Trophoblast cell (in vitro differentiated cells and primary cell): ENCODE measurements around the gene HNMT.

Experiments used
- DNase-seq, 2 donors: peaks; one replicate each; pipeline ENCODE4 v3.0.0-alpha.2; 2016
- H2AFZ ChIP-seq: 2 replicates; pipeline ENCODE4 v1.6.1; 2013; ENCODE audit warnings: low read length, moderate library complexity, mild to moderate bottlenecking; ENCODE audit not compliant: insufficient read depth, poor library complexity
- H2AK5ac ChIP-seq: 2 replicates; pipeline ENCODE4 v1.6.1; 2013; ENCODE audit warnings: mild to moderate bottlenecking, low read length
- H2BK120ac ChIP-seq: 2 replicates; pipeline ENCODE4 v1.6.1; 2013; ENCODE audit warnings: low read length, mild to moderate bottlenecking, moderate library complexity; ENCODE audit not compliant: insufficient read depth, poor library complexity
- H2BK12ac ChIP-seq: 2 replicates; pipeline ENCODE4 v1.6.1; 2013; ENCODE audit warnings: mild to moderate bottlenecking, low read length, moderate library complexity
- H2BK5ac ChIP-seq: 2 replicates; pipeline ENCODE4 v1.6.1; 2013; ENCODE audit warnings: low read length, low read depth, moderate library complexity, mild to moderate bottlenecking; ENCODE audit not compliant: poor library complexity
- H3K14ac ChIP-seq: 2 replicates; pipeline ENCODE4 v1.6.1; 2013; ENCODE audit warnings: mild to moderate bottlenecking, low read length
- H3K18ac ChIP-seq: 2 replicates; pipeline ENCODE4 v1.6.1; 2013; ENCODE audit warnings: mild to moderate bottlenecking, low read length
- H3K23ac ChIP-seq: 2 replicates; pipeline ENCODE4 v1.6.1; 2013; ENCODE audit warnings: low read length
- H3K27ac ChIP-seq: 2 replicates; pipeline ENCODE4 v1.5.1; 2013; ENCODE audit warnings: low read depth, mild to moderate bottlenecking, inconsistent platforms, low read length, moderate library complexity
- H3K27me3 ChIP-seq: 2 replicates; pipeline ENCODE4 v1.6.1; 2013; ENCODE audit warnings: inconsistent platforms, mild to moderate bottlenecking, low read length, moderate library complexity; ENCODE audit not compliant: insufficient read depth
- H3K36me3 ChIP-seq, 2 experiments: 1 replicate in 1 of 2; 2 replicates in 1 of 2; pipeline ENCODE4 v1.6.1; 2013; ENCODE audit warnings: low read length in 2 of 2, mild to moderate bottlenecking in 2 of 2, moderate library complexity in 1 of 2; ENCODE audit not compliant: insufficient read depth in 2 of 2, control insufficient read depth in 1 of 2
- H3K4ac ChIP-seq: 2 replicates; pipeline ENCODE4 v1.6.1; 2013; ENCODE audit warnings: low read depth, mild to moderate bottlenecking, low read length, moderate library complexity
- H3K4me1 ChIP-seq, 2 experiments: 1 replicate in 1 of 2; 2 replicates in 1 of 2; pipeline ENCODE4 v1.6.1; 2013; ENCODE audit warnings: low read length in 2 of 2, mild to moderate bottlenecking in 2 of 2, moderate library complexity in 1 of 2; ENCODE audit not compliant: insufficient read depth in 2 of 2, control insufficient read depth in 1 of 2
- H3K4me2 ChIP-seq: 2 replicates; pipeline ENCODE4 v1.6.1; 2013; ENCODE audit warnings: inconsistent platforms, mild to moderate bottlenecking, low read length, moderate library complexity
- H3K4me3 ChIP-seq: 2 replicates; pipeline ENCODE4 v1.5.1; 2013; ENCODE audit warnings: mild to moderate bottlenecking, low read depth, low read length, inconsistent platforms
- H3K79me1 ChIP-seq: one replicate; pipeline ENCODE4 v1.6.1; 2013; ENCODE audit warnings: low read length
- H3K79me2 ChIP-seq: 2 replicates; pipeline ENCODE4 v1.6.1; 2013; ENCODE audit warnings: low read length, mild to moderate bottlenecking; ENCODE audit not compliant: control insufficient read depth, insufficient read depth, poor library complexity
- H3K9ac ChIP-seq: 2 replicates; pipeline ENCODE4 v1.6.1; 2013; ENCODE audit warnings: mild to moderate bottlenecking, low read length
- H3K9me3 ChIP-seq: 2 replicates; pipeline ENCODE4 v1.6.1; 2013; ENCODE audit warnings: low read depth, mild to moderate bottlenecking, control low read depth, inconsistent platforms, low read length; ENCODE audit not compliant: insufficient read depth
- H4K12ac ChIP-seq: 2 replicates; pipeline ENCODE4 v1.6.1; 2013; ENCODE audit warnings: low read depth, mild to moderate bottlenecking, low read length, moderate library complexity
- H4K8ac ChIP-seq: 2 replicates; pipeline ENCODE4 v1.6.1; 2013; ENCODE audit warnings: low read depth, mild to moderate bottlenecking, low read length, moderate library complexity
- H4K91ac ChIP-seq: one replicate; pipeline ENCODE4 v1.6.1; 2013; ENCODE audit warnings: low read depth, mild to moderate bottlenecking, low read length, moderate library complexity
- WGBS: extraction: QIAGEN DNeasy Blood & Tissue Kit; methylation state at CpG from one replicate; pipeline ENCODE4 v1.1.7; 2013; ENCODE audit warnings: missing lambda C conversion rate; ENCODE audit not compliant: insufficient read length, insufficient coverage; ENCODE audit errors: extremely low coverage; 5-methylcytosine and 5-hydroxymethylcytosine counted together

The HNMT gene

DNA sequence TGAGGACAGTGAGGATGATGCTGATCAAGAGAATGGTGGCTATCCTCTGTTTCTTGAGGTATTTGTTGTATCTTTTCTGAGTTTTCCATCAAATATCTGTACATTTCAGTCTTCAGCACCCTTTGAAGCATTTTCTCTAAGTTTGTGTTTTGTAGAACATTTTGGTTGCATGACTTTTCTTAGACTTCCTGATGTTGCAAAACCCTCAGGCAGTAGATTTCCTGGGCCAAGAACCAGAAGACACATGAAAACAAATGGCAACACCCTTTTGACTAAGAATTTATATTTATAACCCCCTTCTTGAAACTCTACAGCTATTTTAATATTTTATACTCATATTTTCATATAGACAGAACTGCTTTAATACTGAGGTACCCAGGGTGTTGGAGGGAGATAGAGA, 16.2 kb downstream of the HNMT start:
- H3K4me2 ChIP-seq = no peak overlapping the region
- no peaks in the 10 kb centered on the region for H3K79me2 ChIP-seq
- H3K36me3 ChIP-seq = peaks cover 0 to 2% of the 10 kb centered on the region in 2 experiments
- no peak overlapping the region for H3K14ac ChIP-seq
- H4K12ac ChIP-seq = no peak overlapping the region
- H2AK5ac ChIP-seq = no peak overlapping the region
- no peak overlapping the region for H3K9ac ChIP-seq
- H3K79me1 ChIP-seq = peaks cover 6% of the 10 kb centered on the region
- no peak overlapping the region for H3K18ac ChIP-seq
- H4K8ac ChIP-seq = no peak overlapping the region
- H2BK12ac ChIP-seq = no peak overlapping the region
- H3K27me3 ChIP-seq = no peaks in the 10 kb centered on the region
- no peak for DNase-seq
- no peak overlapping the region for H2BK120ac ChIP-seq
- H3K4ac ChIP-seq = no peak overlapping the region
- H3K27ac ChIP-seq = no peak overlapping the region
- H3K4me3 ChIP-seq = no peak overlapping the region
- H2AFZ ChIP-seq = no peak overlapping the region
- no peak overlapping the region for H3K23ac ChIP-seq
- no peaks in the 10 kb centered on the region for H3K9me3 ChIP-seq
- H2BK5ac ChIP-seq = no peak overlapping the region
- H4K91ac ChIP-seq = no peak overlapping the region
- H3K4me1 ChIP-seq = peaks cover 3 to 7% of the 10 kb centered on the region in 2 experiments

DNA sequence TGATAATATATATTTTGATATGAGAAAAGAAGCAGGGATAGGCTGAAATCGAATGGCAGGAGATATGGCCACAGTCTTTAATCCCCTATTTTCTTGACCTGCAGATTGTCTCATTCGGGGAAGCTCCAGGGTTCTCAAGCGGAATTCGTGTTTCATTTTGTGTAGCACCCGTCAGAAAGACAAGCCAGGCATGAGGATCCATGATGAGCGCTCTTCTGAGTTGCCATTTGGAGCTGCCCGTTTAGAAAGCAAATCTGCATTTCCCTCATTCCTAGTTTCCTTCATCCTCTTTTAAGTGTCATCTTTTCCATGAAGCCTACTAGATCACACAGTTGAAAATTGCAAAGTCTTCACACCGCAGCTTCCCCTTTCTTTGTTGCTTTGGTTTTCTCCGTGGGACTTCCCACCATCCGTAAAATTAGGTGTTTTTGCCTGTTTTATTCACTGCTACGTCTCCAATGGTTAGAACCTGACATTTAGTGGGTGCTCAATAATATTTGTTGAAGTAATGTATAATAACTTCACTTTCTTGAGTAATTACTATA, 16.9 kb downstream of the HNMT start:
- H2BK5ac ChIP-seq = no peak overlapping the region
- no peak overlapping the region for H2BK120ac ChIP-seq
- H4K8ac ChIP-seq = no peak overlapping the region
- H2AFZ ChIP-seq = no peak overlapping the region
- peaks cover 0 to 3% of the 10 kb centered on the region in 2 experiments for H3K4me1 ChIP-seq
- no peak overlapping the region for H3K27ac ChIP-seq
- H3K79me1 ChIP-seq = peaks cover 3% of the 10 kb centered on the region
- H2BK12ac ChIP-seq = no peak overlapping the region
- peak in 1 of 2 donors; percentile 27 for DNase-seq
- no peak overlapping the region for H3K4ac ChIP-seq
- no peak overlapping the region for H3K14ac ChIP-seq
- no peak overlapping the region for H4K12ac ChIP-seq
- H3K27me3 ChIP-seq = no peaks in the 10 kb centered on the region
- H3K9me3 ChIP-seq = no peaks in the 10 kb centered on the region
- H3K4me3 ChIP-seq = no peak overlapping the region
- no peak overlapping the region for H2AK5ac ChIP-seq
- H3K36me3 ChIP-seq = peaks cover 0 to 2% of the 10 kb centered on the region in 2 experiments
- H3K18ac ChIP-seq = no peak overlapping the region
- no CpG with 5 or more reads among the region's 11 CpGs for WGBS
- H3K9ac ChIP-seq = no peak overlapping the region
- H3K79me2 ChIP-seq = no peaks in the 10 kb centered on the region
- H3K4me2 ChIP-seq = no peak overlapping the region
- H4K91ac ChIP-seq = no peak overlapping the region
- no peak overlapping the region for H3K23ac ChIP-seq

DNA sequence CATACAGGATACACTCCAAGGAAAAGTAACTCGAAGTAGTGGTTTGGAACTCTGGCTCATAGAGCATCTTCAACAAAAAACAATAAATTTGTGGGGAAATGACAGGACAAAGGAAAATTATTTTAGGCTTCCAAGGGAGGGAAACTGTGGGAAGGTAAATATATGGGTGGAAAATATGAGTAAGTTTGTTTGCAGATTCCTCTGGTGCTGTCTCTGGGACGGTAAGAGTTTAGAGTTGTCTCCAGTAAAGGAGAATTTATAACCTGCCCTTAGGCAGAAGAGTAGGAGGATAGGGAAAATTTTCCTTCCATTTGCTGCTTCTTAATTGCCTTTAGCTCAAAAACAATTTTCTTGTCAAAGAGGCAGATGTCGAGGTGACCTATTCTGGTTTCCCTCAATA, 19.3 kb downstream of the HNMT start:
- H2BK120ac ChIP-seq = no peak overlapping the region
- H3K9ac ChIP-seq = no peak overlapping the region
- H3K23ac ChIP-seq = no peak overlapping the region
- H3K79me1 ChIP-seq = peaks cover 3% of the 10 kb centered on the region
- no peak overlapping the region for H2BK5ac ChIP-seq
- H3K18ac ChIP-seq = no peak overlapping the region
- no peak overlapping the region for H3K4me3 ChIP-seq
- DNase-seq = no peak
- no peak overlapping the region for H2AFZ ChIP-seq
- no peak overlapping the region for H2AK5ac ChIP-seq
- peaks cover 2% of the 10 kb centered on the region in 2 experiments for H3K36me3 ChIP-seq
- no peak overlapping the region for H2BK12ac ChIP-seq
- peak overlapping the region; percentile 69 for H3K27ac ChIP-seq
- H3K4me2 ChIP-seq = no peak overlapping the region
- no peaks in the 10 kb centered on the region for H3K79me2 ChIP-seq
- no peak overlapping the region for H4K91ac ChIP-seq
- no peak overlapping the region for H4K8ac ChIP-seq
- no peak overlapping the region for H3K4ac ChIP-seq
- H3K14ac ChIP-seq = no peak overlapping the region
- no CpG with 5 or more reads among the region's 3 CpGs for whole genome bisulfite sequencing
- H4K12ac ChIP-seq = no peak overlapping the region
- no peaks in the 10 kb centered on the region for H3K27me3 ChIP-seq
- H3K4me1 ChIP-seq = peaks cover 0 to 2% of the 10 kb centered on the region in 2 experiments
- no peaks in the 10 kb centered on the region for H3K9me3 ChIP-seq

DNA sequence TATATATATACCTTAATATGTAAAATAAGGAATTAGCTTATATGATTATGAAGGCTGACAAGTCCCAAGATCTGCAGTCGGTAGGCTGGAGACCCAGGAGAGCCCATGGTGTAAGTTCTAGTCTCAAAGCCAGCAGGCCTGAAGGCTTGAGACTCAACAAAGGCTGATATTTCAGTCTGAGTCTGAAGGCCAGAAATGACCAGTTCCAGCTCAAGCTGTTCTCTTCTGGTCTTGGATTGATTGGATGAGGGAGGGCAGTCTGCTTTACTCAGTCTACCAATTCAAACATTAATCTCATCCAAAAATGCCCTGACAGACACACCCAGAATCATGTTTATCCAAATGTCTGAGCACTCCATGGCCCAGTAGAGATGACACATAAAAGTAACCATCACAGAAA, 22.0 kb downstream of the HNMT start:
- Histone ChIP-seq H3K4me3 (no peak overlapping the region), H2BK5ac (no peak overlapping the region), H4K91ac (no peak overlapping the region), H2AFZ (no peak overlapping the region), H2BK120ac (no peak overlapping the region), H3K9ac (no peak overlapping the region), H3K36me3 (peaks cover 2 to 7% of the 10 kb centered on the region in 2 experiments), H3K23ac (no peak overlapping the region), H4K12ac (no peak overlapping the region), H3K79me1 (peaks cover 3% of the 10 kb centered on the region), H3K4me2 (no peak overlapping the region), H3K27me3 (no peaks in the 10 kb centered on the region), H3K27ac (no peak overlapping the region), H3K79me2 (no peaks in the 10 kb centered on the region), H3K14ac (no peak overlapping the region), H3K18ac (no peak overlapping the region), H2AK5ac (no peak overlapping the region), H3K4ac (no peak overlapping the region), H4K8ac (no peak overlapping the region), H2BK12ac (no peak overlapping the region), H3K4me1 (peaks cover 0 to 2% of the 10 kb centered on the region in 2 experiments), H3K9me3 (no peaks in the 10 kb centered on the region)
- no CpG with 5 or more reads among the region's 1 CpG for WGBS
- no peak for DNase-seq
